IMR-90 (cell line): ENCODE data around the gene NEGR1. TPM values are rescaled to one million over a fixed set of nuclear protein-coding genes. Genes with fewer than 3 reads are reported as not detected.

Experiments
- ATAC-seq: fragments of 200-7000 bp; cut with Tn5 transposase; 2 replicates; pipeline ENCODE4 v1.9.1; 2020; ENCODE audit warnings: low read depth, mild to moderate bottlenecking, moderate library complexity
- BruUV-seq: library from RNA; stranded (reverse); fragments of 400-500 nt; replicated peaks from 2 replicates; lab custom pipeline; 2021; lab: Mats Ljungman, UMichigan
- CTCF ChIA-PET: fragments of 300-600 bp; formaldehyde crosslinking; extraction: SDS; loops from one replicate; lab custom pipeline; 2021; ENCODE audit warnings: antibody characterized with exemption; lab: Yijun Ruan, JAX
- POLR2A ChIA-PET: fragments of 300-600 bp; sonication (Branson Sonifier 250); formaldehyde crosslinking; loops from one replicate; lab custom pipeline; 2022; ENCODE audit warnings: antibody characterized with exemption; ENCODE audit not compliant: unreplicated experiment; lab: Charles Lee
- DNase-seq: peaks from one replicate; pipeline ENCODE4 v3.0.0; 2013
- H2AFZ ChIP-seq: replicated peaks from 2 replicates; pipeline ENCODE3; 2013; ENCODE audit warnings: low read length, mild to moderate bottlenecking; ENCODE audit not compliant: poor library complexity
- H2AK5ac ChIP-seq: 2 replicates; pipeline ENCODE4 v1.6.1; 2013; ENCODE audit warnings: low read depth, low read length, inconsistent platforms
- H2AK9ac ChIP-seq: replicated peaks from 2 replicates; pipeline ENCODE3; 2013; ENCODE audit warnings: mild to moderate bottlenecking, low read depth, low read length, moderate library complexity; ENCODE audit not compliant: poor library complexity
- H2BK120ac ChIP-seq: 2 replicates; pipeline ENCODE4 v1.6.1; 2013; ENCODE audit warnings: low read depth, low read length, inconsistent platforms
- H2BK15ac ChIP-seq: 3 replicates; pipeline ENCODE4 v1.6.1; 2013; ENCODE audit warnings: low read depth, low read length, inconsistent platforms
- H2BK20ac ChIP-seq: 2 replicates; pipeline ENCODE4 v1.6.1; 2013; ENCODE audit warnings: low read depth, mild to moderate bottlenecking, inconsistent platforms, low read length, moderate library complexity
- H2BK5ac ChIP-seq: 2 replicates; pipeline ENCODE4 v1.6.1; 2013; ENCODE audit warnings: mild to moderate bottlenecking, low read depth, low read length, inconsistent platforms; ENCODE audit not compliant: poor library complexity, severe bottlenecking
- H3K14ac ChIP-seq: replicated peaks from 2 replicates; pipeline ENCODE4 v1.6.1; 2013; ENCODE audit warnings: low read depth, low read length, inconsistent platforms
- H3K18ac ChIP-seq: 2 replicates; pipeline ENCODE4 v1.6.1; 2013; ENCODE audit warnings: low read depth, low read length, control low read depth
- H3K23ac ChIP-seq: 2 replicates; pipeline ENCODE4 v1.6.1; 2013; ENCODE audit warnings: low read depth, low read length, inconsistent platforms
- H3K27ac ChIP-seq: 2 replicates; pipeline ENCODE4 v1.5.1; 2013; ENCODE audit warnings: mild to moderate bottlenecking, control low read depth, low read length; ENCODE audit not compliant: insufficient read depth
- H3K27me3 ChIP-seq: 2 replicates; pipeline ENCODE4 v1.6.1; 2013; ENCODE audit warnings: low read length; ENCODE audit not compliant: control insufficient read depth, insufficient read depth
- H3K36me3 ChIP-seq: 2 replicates; pipeline ENCODE4 v1.6.1; 2013; ENCODE audit warnings: low read length, mixed read lengths; ENCODE audit not compliant: control insufficient read depth, insufficient read depth
- H3K4ac ChIP-seq: 2 replicates; pipeline ENCODE4 v1.6.1; 2013; ENCODE audit warnings: low read depth, low read length, inconsistent platforms
- H3K4me1 ChIP-seq: 2 replicates; pipeline ENCODE4 v1.6.1; 2013; ENCODE audit warnings: low read length, mixed read lengths; ENCODE audit not compliant: control insufficient read depth, insufficient read depth
- H3K4me2 ChIP-seq: 2 replicates; pipeline ENCODE4 v1.6.1; 2013; ENCODE audit warnings: low read depth, mild to moderate bottlenecking, control low read depth, low read length, moderate library complexity
- H3K4me3 ChIP-seq: 2 replicates; pipeline ENCODE4 v1.5.1; 2013; ENCODE audit warnings: low read depth, mild to moderate bottlenecking, control low read depth, low read length, moderate library complexity; ENCODE audit not compliant: insufficient read depth
- H3K56ac ChIP-seq: 2 replicates; pipeline ENCODE4 v1.6.1; 2013; ENCODE audit warnings: low read length, inconsistent platforms; ENCODE audit not compliant: insufficient read depth; ENCODE audit errors: extremely low read depth
- H3K79me1 ChIP-seq, 2 experiments: 2 replicates each; pipeline ENCODE4 v1.6.1; 2013; ENCODE audit warnings: low read length in 2 of 2, inconsistent platforms in 1 of 2, low read depth in 1 of 2
- H3K9ac ChIP-seq: 2 replicates; pipeline ENCODE4 v1.6.1; 2013; ENCODE audit warnings: low read depth, low read length, control low read depth
- H3K9me1 ChIP-seq: 2 replicates; pipeline ENCODE4 v1.6.1; 2013; ENCODE audit warnings: low read length, inconsistent platforms; ENCODE audit not compliant: insufficient read depth
- H3K9me3 ChIP-seq: 2 replicates; pipeline ENCODE4 v1.6.1; 2013; ENCODE audit warnings: low read length; ENCODE audit not compliant: control insufficient read depth, insufficient read depth
- H4K20me1 ChIP-seq: 2 replicates; pipeline ENCODE4 v1.6.1; 2013; ENCODE audit warnings: low read length, inconsistent platforms; ENCODE audit not compliant: insufficient read depth
- H4K5ac ChIP-seq: 2 replicates; pipeline ENCODE4 v1.6.1; 2013; ENCODE audit warnings: mild to moderate bottlenecking, low read depth, low read length, control low read depth
- H4K8ac ChIP-seq, 2 experiments: 2 replicates each; pipeline ENCODE4 v1.6.1; 2013; ENCODE audit warnings: low read depth in 2 of 2, low read length in 2 of 2, control low read depth in 1 of 2, inconsistent platforms in 1 of 2
- H4K91ac ChIP-seq: 2 replicates; pipeline ENCODE4 v1.6.1; 2013; ENCODE audit warnings: low read depth, low read length, inconsistent platforms; ENCODE audit not compliant: insufficient read depth
- NFE2L2 ChIP-seq: fragments of 150-350 bp; IDR thresholded peaks from 2 replicates; pipeline ENCODE4 v1.6.1; 2016; ENCODE audit warnings: low read depth, mild to moderate bottlenecking, low read length
- RAD21 ChIP-seq: IDR thresholded peaks from 2 replicates; pipeline ENCODE4 v1.6.1; 2012; ENCODE audit warnings: low read length, improper control_type of control experiment
- WGBS, 2 experiments: methylation state at CpG; one replicate each; pipeline versions ENCODE4 v1.1.5 to v1.1.7; 2013; ENCODE audit warnings: missing lambda C conversion rate in 2 of 2; ENCODE audit not compliant: insufficient read length in 1 of 2; ENCODE audit errors: extremely low coverage in 2 of 2; 5-methylcytosine and 5-hydroxymethylcytosine counted together
- dilution Hi-C: fragments of 300-500 bp; cut with HindIII; formaldehyde crosslinking; loops from one replicate; pipeline ENCODE4 v1.14.3; 2018; ENCODE audit warnings: low sequenced_read_pairs; ENCODE audit not compliant: unreplicated experiment
- in situ Hi-C: fragments of 300-500 bp; cut with MboI; formaldehyde crosslinking; loops from 3 replicates; pipeline ENCODE4 v1.14.3; 2019; ENCODE audit warnings: low sequenced_read_pairs, inconsistent platforms, mixed read lengths
- intact Hi-C: fragments of 100-400 bp; cut with micrococcal nuclease; formaldehyde crosslinking; loops from 2 replicates; pipeline ENCODE4 v1.10.0; 2022
- polyA plus RNA-seq, 3 experiments: library from polyadenylated mRNA; depleted of rRNA; stranded (reverse); fragments of >200 nt; gene quantifications; 2 replicates each; pipeline ENCODE4 v1.2.3, GENCODE V29; 2012; ENCODE audit warnings: low replicate concordance in 1 of 3
- total RNA-seq: library from RNA; depleted of rRNA; stranded (reverse); fragments of >200 nt; gene quantifications from 2 replicates; pipeline ENCODE4 v1.2.3, GENCODE V29; 2012

NEGR1 gene
- total and polyA plus RNA-seq, 2 of the 4 experiments (the other 2 are of a cell fraction): 5.1 to 9.1 TPM

DNA sequence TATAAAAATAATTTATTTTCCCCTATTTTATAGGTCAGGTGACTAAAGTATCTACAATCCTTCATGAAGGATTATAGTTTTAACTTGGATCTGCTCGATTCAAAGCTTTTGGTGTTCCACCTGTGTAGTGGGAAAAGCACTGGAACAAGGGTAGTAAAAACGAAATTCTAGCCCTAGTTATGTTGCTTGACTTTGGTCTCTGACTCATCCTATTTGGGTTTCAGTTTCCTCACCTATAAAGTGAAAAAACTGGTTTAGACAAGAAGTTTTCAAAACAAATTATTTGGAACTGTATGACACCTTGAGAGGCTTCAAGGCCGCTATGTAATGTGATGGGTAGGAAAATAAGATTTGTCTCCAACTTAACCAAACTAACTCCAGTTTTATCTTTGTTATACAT, 696.3 kb downstream of the NEGR1 start:
- no peaks in the 10 kb centered on the region for H3K79me1 ChIP-seq
- no peaks in the 10 kb centered on the region for H3K27me3 ChIP-seq
- dilution Hi-C loops (no loop called here), intact Hi-C loops (loop anchor here (5.0 kb wide), 1 partner anchor 601 kb away; no protein-coding TSS in a partner anchor), in situ Hi-C loops (loop anchor here (5.0 kb wide), 1 partner anchor 451 kb away; no protein-coding TSS in a partner anchor)
- H3K9me1 ChIP-seq: no peaks in the 10 kb centered on the region
- H3K14ac ChIP-seq: no peak overlapping the region
- no peak overlapping the region for H2AFZ ChIP-seq
- no peak overlapping the region for H3K4me2 ChIP-seq
- DNase-seq: no peak
- H3K9me3 ChIP-seq: no peaks in the 10 kb centered on the region
- H2AK5ac ChIP-seq: no peak overlapping the region
- no peak overlapping the region for H3K27ac ChIP-seq
- no CpG with 5 or more reads among the region's 3 CpGs for WGBS, 2 experiments
- no peaks in the 10 kb centered on the region for H3K36me3 ChIP-seq
- H3K18ac ChIP-seq: no peak overlapping the region
- H4K91ac ChIP-seq: no peak overlapping the region
- ATAC-seq: no peak
- H3K4ac ChIP-seq: no peak overlapping the region
- no peak overlapping the region for H3K9ac ChIP-seq
- no TSS peak for BruUV-seq
- no peak overlapping the region for H4K5ac ChIP-seq
- no peak overlapping the region for H2BK5ac ChIP-seq
- no peak overlapping the region for H2BK15ac ChIP-seq
- no peaks in the 10 kb centered on the region for H3K4me1 ChIP-seq
- no peak overlapping the region for H2BK20ac ChIP-seq
- no peak overlapping the region for H3K23ac ChIP-seq
- no peak overlapping the region for H2AK9ac ChIP-seq
- H4K8ac ChIP-seq: no peak overlapping the region
- no peak overlapping the region for H3K4me3 ChIP-seq
- H3K56ac ChIP-seq: no peak overlapping the region
- CTCF ChIA-PET: no interaction called here
- TF ChIP-seq RAD21: no peak
- no peak for TF ChIP-seq NFE2L2
- no peak overlapping the region for H2BK120ac ChIP-seq
- POLR2A ChIA-PET: no interaction called here
- no peaks in the 10 kb centered on the region for H4K20me1 ChIP-seq
